CD14-positive monocyte (primary cell): ENCODE results near the gene C20orf144. TPM values are rescaled to one million over a fixed set of nuclear protein-coding genes. Genes with fewer than 3 reads are reported as not detected.
A peak's percentile ranks its signal among the peaks of the same experiment; 100 is the strongest.

Experiments used
- DNase-seq, 3 donors: peaks; one replicate each; pipeline ENCODE4 v3.0.0-alpha.2; 2011 to 2022
- H2AFZ ChIP-seq: 2 replicates; pipeline ENCODE4 v1.6.0; 2012; ENCODE audit warnings: mild to moderate bottlenecking, low read depth, low read length, inconsistent platforms; ENCODE audit not compliant: insufficient read depth, poor library complexity, severe bottlenecking
- H3K27ac ChIP-seq, 2 donors: 1 replicate in 1 of 2; 2 replicates in 1 of 2; pipeline ENCODE4 v1.5.1; 2012 to 2013; ENCODE audit warnings: low read length in 2 of 2, control low read depth in 1 of 2, inconsistent platforms in 1 of 2, low read depth in 1 of 2, mild to moderate bottlenecking in 1 of 2
- H3K27me3 ChIP-seq, 2 donors: one replicate each; pipeline versions ENCODE4 v1.6.0 to v1.6.1; 2011 to 2013; ENCODE audit warnings: low read length in 2 of 2; ENCODE audit not compliant: control insufficient read depth in 2 of 2, insufficient read depth in 2 of 2
- H3K36me3 ChIP-seq, 2 donors: replicated peaks in 1 of 2; 1 replicate in 1 of 2; 2 replicates in 1 of 2; pipeline versions ENCODE4 v1.5.1 to v1.6.1; 2012 to 2013; ENCODE audit warnings: low read length in 2 of 2, control low read depth in 1 of 2, inconsistent platforms in 1 of 2, mild to moderate bottlenecking in 1 of 2; ENCODE audit not compliant: insufficient read depth in 2 of 2, control insufficient read depth in 1 of 2
- H3K4me1 ChIP-seq, 2 donors: 1 replicate in 1 of 2; 2 replicates in 1 of 2; pipeline versions ENCODE4 v1.5.1 to v1.6.1; 2012 to 2013; ENCODE audit warnings: low read length in 2 of 2, control low read depth in 1 of 2, inconsistent platforms in 1 of 2, mild to moderate bottlenecking in 1 of 2, moderate library complexity in 1 of 2; ENCODE audit not compliant: insufficient read depth in 2 of 2, control insufficient read depth in 1 of 2
- H3K4me2 ChIP-seq: replicated peaks from 2 replicates; pipeline ENCODE3; 2012; ENCODE audit warnings: low read length, moderate library complexity, mild to moderate bottlenecking; ENCODE audit not compliant: poor library complexity, severe bottlenecking; ENCODE audit errors: extremely low read depth
- H3K4me3 ChIP-seq, 3 experiments: fragments of 200-600 bp in 1 of 3; sonication (generic) in 1 of 3; replicated peaks in 1 of 3; 1 replicate in 2 of 3; 2 replicates in 1 of 3; pipeline ENCODE4 v1.5.1; 2011 to 2013; ENCODE audit warnings: low read length in 3 of 3, mild to moderate bottlenecking in 3 of 3, control low read depth in 2 of 3, low read depth in 2 of 3, inconsistent platforms in 1 of 3, moderate library complexity in 1 of 3
- H3K79me2 ChIP-seq: 2 replicates; pipeline ENCODE4 v1.6.0; 2012; ENCODE audit warnings: mild to moderate bottlenecking, control low read depth, inconsistent platforms, low read length, moderate library complexity; ENCODE audit not compliant: insufficient read depth
- H3K9ac ChIP-seq: 2 replicates; pipeline ENCODE4 v1.6.0; 2017; ENCODE audit warnings: low read length, mild to moderate bottlenecking; ENCODE audit not compliant: insufficient read depth, poor library complexity, severe bottlenecking
- H3K9me3 ChIP-seq, 2 donors: replicated peaks in 1 of 2; 1 replicate in 1 of 2; 2 replicates in 1 of 2; pipeline versions ENCODE4 v1.5.1 to v1.6.1; 2012 to 2013; ENCODE audit warnings: low read length in 2 of 2, control low read depth in 1 of 2; ENCODE audit not compliant: control insufficient read depth in 1 of 2, insufficient read depth in 1 of 2
- H4K20me1 ChIP-seq: 2 replicates; pipeline ENCODE4 v1.6.0; 2012; ENCODE audit warnings: mild to moderate bottlenecking, low read length, control low read depth, moderate library complexity; ENCODE audit not compliant: insufficient read depth
- H3K27ac Mint-ChIP-seq, 7 donors: one replicate each; pipeline ENCODE4 v1.8.0; 2020; ENCODE audit warnings: mild to moderate bottlenecking in 7 of 7, mixed read lengths in 7 of 7, moderate library complexity in 6 of 7, inconsistent platforms in 2 of 7
- H3K27me3 Mint-ChIP-seq, 3 donors: one replicate each; pipeline ENCODE4 v1.8.0; 2021 to 2022; ENCODE audit warnings: low read depth in 3 of 3, mild to moderate bottlenecking in 3 of 3, mixed read lengths in 3 of 3, moderate library complexity in 3 of 3, inconsistent platforms in 1 of 3
- H3K36me3 Mint-ChIP-seq, 2 donors: one replicate each; pipeline ENCODE4 v1.8.0; 2020; ENCODE audit warnings: mixed read lengths in 2 of 2, inconsistent platforms in 1 of 2, mild to moderate bottlenecking in 1 of 2
- H3K4me1 Mint-ChIP-seq: one replicate; pipeline ENCODE4 v1.8.0; 2020; ENCODE audit warnings: mild to moderate bottlenecking, mixed read lengths
- H3K4me3 Mint-ChIP-seq, 2 donors: one replicate each; pipeline ENCODE4 v1.8.0; 2020; ENCODE audit warnings: mild to moderate bottlenecking in 2 of 2, mixed read lengths in 2 of 2, moderate library complexity in 1 of 2
- H3K9me3 Mint-ChIP-seq, 7 donors: one replicate each; pipeline ENCODE4 v1.8.0; 2020 to 2022; ENCODE audit warnings: mixed read lengths in 7 of 7, mild to moderate bottlenecking in 6 of 7, moderate library complexity in 6 of 7, inconsistent platforms in 2 of 7
- CTCF ChIP-seq: fragments of 200-600 bp; IDR thresholded peaks from one replicate; pipeline ENCODE4 v1.8.0; 2022; ENCODE audit warnings: antibody characterized with exemption, mild to moderate bottlenecking
- WGBS: methylation state at CpG from one replicate; pipeline ENCODE4 v1.1.5; 2013; ENCODE audit warnings: missing lambda C conversion rate; ENCODE audit not compliant: insufficient coverage; 5-methylcytosine and 5-hydroxymethylcytosine counted together
- intact Hi-C, 2 donors: fragments of 100-400 bp; cut with micrococcal nuclease; formaldehyde crosslinking; loops; one replicate each; pipeline versions ENCODE4 v1.15.0 to v1.15.1; 2023
- polyA plus RNA-seq, 3 donors: library from polyadenylated mRNA; depleted of rRNA in 1 of 3; unstranded in 2 of 3; stranded (reverse) in 1 of 3; fragments of 300-500 nt in 2 of 3; fragments of >200 nt in 1 of 3; fragmentation: Illumina TruSeq in 2 of 3; gene quantifications; 1 replicate in 2 of 3; 2 replicates in 1 of 3; pipeline ENCODE4 v1.2.3, GENCODE V29; 2012 to 2021

Gene C20orf144
- polyA plus RNA-seq, 3 donors = 0.13 TPM; not detected in 2

GRCh38 chr20:33674294-33675135, 12.4 kb downstream of the C20orf144 start, which contains the start of gene NECAB3:
Gene NECAB3 (minus strand): TSS chr20:33674428. CDS start chr20:33674352, 76 bp downstream.
- Histone ChIP-seq H3K27ac (peak within 1 kb of the TSS in 1 of 2 donors; percentile 49), H3K4me1 (peaks cover 14 to 19% of the 10 kb centered on the region in 2 donors)
- intact Hi-C loops = loop anchor here in 1 of 2 donors (5.0 kb wide), 1 partner anchor 232 kb away; the partner anchor contains the start of gene SNTA1

More at GRCh38 chr20:33674294-33675135, 12.4 kb downstream of the C20orf144 start, which contains the start of gene NECAB3:
- Mint-ChIP-seq H3K9me3 (no peaks in the 10 kb centered on the region), H3K36me3 (peaks cover 7 to 23% of the 10 kb centered on the region in 2 donors), H3K4me1 (peaks cover 17% of the 10 kb centered on the region), H3K27me3 (peaks cover 2 to 8% (median 3%) of the 10 kb centered on the region in 3 donors), H3K27ac (peak within 1 kb of the TSS; percentile 39 to 91 (median 77)), H3K4me3 (peak within 1 kb of the TSS; percentile 91 to 97)
- TF ChIP-seq CTCF = no peak
- H3K4me2 ChIP-seq = peak within 1 kb of the TSS; percentile 76
- peak within 1 kb of the TSS; percentile 57 for H3K9ac ChIP-seq
- H2AFZ ChIP-seq = peak within 1 kb of the TSS; percentile 87
- H4K20me1 ChIP-seq = no peaks in the 10 kb centered on the region
- DNase-seq = peak in 2 of 3 donors; percentile 53 to 65
- H3K9me3 ChIP-seq = no peaks in the 10 kb centered on the region
- WGBS = 5% methylated on average over 65 of the region's 73 CpGs
- H3K27me3 ChIP-seq = no peaks in the 10 kb centered on the region
- H3K79me2 ChIP-seq = no peaks in the 10 kb centered on the region
- peak within 1 kb of the TSS; percentile 56 to 74 (median 57) for H3K4me3 ChIP-seq
- H3K36me3 ChIP-seq = no peaks in the 10 kb centered on the region
